Measurements from ENCODE around the gene TJP3.

DNA sequence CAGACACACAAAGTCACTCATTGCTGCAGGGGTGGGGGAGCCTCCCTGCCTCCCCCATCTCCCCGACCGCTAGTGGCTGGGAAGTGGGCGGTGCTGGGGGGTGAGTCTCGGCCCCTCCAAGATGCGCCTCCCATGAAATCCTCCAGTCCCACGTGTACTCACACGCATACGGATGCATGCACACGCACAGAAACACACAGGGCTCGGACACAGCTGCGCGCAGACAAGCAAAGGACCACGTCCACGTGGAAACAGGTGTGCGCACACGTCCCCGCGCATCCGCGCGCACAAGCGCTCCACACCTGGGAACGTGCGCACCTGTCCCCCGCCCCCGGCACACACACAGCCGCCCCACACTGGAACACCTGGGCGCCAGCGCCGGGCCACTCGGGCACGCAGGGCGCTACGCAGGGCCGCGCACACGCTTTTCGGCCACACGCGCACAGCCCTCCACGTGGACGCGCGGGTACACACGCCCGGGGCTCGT, 77.3 kb downstream of the TJP3 start:
- TF ChIP-seq, protein P1, sequence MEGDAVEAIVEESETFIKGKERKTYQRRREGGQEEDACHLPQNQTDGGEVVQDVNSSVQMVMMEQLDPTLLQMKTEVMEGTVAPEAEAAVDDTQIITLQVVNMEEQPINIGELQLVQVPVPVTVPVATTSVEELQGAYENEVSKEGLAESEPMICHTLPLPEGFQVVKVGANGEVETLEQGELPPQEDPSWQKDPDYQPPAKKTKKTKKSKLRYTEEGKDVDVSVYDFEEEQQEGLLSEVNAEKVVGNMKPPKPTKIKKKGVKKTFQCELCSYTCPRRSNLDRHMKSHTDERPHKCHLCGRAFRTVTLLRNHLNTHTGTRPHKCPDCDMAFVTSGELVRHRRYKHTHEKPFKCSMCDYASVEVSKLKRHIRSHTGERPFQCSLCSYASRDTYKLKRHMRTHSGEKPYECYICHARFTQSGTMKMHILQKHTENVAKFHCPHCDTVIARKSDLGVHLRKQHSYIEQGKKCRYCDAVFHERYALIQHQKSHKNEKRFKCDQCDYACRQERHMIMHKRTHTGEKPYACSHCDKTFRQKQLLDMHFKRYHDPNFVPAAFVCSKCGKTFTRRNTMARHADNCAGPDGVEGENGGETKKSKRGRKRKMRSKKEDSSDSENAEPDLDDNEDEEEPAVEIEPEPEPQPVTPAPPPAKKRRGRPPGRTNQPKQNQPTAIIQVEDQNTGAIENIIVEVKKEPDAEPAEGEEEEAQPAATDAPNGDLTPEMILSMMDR (IDR thresholded peaks at IDR 0.05; ENCODE audit: insufficient read depth, low read depth, low read length) = no peak
- TF ChIP-seq EZH2 (IDR thresholded peaks at IDR 0.05; ENCODE audit: insufficient read depth, low read length) = no peak

Measured in astrocyte (in vitro differentiated cells and primary cell).